Fibroblast of mammary gland (primary cell): ENCODE data around the gene UQCRH.
A peak's percentile ranks its signal among the peaks of the same experiment; 100 is the strongest.
"Not testable (repeated sequence)": the region's sequence is repeated elsewhere in the genome, so short reads cannot be mapped to it uniquely, and the experiment has no call there.

Source experiments
- DNase-seq: peaks from one replicate; pipeline ENCODE4 v3.0.0-alpha.2; 2010; ENCODE audit warnings: low read depth
- H3K4me3 ChIP-seq: 2 replicates; pipeline ENCODE4 v1.5.1; 2011; ENCODE audit warnings: low read depth, mild to moderate bottlenecking, low read length, moderate library complexity; ENCODE audit not compliant: control insufficient read depth
- CTCF ChIP-seq: conservative IDR thresholded peaks from 2 replicates; pipeline ENCODE4 v1.5.1; 2011; ENCODE audit warnings: low read depth, low read length, inconsistent platforms; ENCODE audit not compliant: control insufficient read depth, insufficient read depth

UQCRH gene

GRCh38 chr1:46325285-46326076, 22.0 kb downstream of the UQCRH start:
- H3K4me3 ChIP-seq, DNase-seq: not testable (repeated sequence)

- not testable (repeated sequence) for DNase-seq
Measured at GRCh38 chr1:46328182-46328581, 24.7 kb downstream of the UQCRH start.

DNA sequence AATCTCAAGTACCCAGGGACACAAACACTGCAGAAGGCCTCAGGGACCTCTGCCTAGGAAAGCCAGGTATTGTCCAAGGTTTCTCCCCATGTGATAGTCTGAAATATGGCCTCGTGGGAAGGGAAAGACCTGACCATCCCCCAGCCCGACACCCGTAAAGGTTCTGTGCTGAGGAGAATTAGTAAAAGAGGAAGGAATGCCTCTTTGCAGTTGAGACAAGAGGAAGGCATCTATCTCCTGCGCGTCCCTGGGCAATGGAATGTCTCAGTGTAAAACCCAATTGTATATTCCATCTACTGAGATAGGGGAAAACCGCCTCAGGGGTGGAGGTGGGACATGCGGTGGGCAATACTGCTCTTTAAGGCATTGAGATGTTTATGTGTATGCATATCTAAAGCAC, 26.3 kb downstream of the UQCRH start:
- DNase-seq, H3K4me3 ChIP-seq: not testable (repeated sequence)

More at GRCh38 chr1:46328182-46328581, 24.7 kb downstream of the UQCRH start:
- H3K4me3 ChIP-seq: not testable (repeated sequence)

GRCh38 chr1:46330381-46330780, 26.9 kb downstream of the UQCRH start:
- not testable (repeated sequence) for DNase-seq, H3K4me3 ChIP-seq

GRCh38 chr1:46331786-46332540, 28.5 kb downstream of the UQCRH start:
- DNase-seq, H3K4me3 ChIP-seq: not testable (repeated sequence)

GRCh38 chr1:46333300-46334029, 30.0 kb downstream of the UQCRH start:
- peak; percentile 33 for TF ChIP-seq CTCF
- no peak overlapping the region for H3K4me3 ChIP-seq
- peak; percentile 46 for DNase-seq

DNA sequence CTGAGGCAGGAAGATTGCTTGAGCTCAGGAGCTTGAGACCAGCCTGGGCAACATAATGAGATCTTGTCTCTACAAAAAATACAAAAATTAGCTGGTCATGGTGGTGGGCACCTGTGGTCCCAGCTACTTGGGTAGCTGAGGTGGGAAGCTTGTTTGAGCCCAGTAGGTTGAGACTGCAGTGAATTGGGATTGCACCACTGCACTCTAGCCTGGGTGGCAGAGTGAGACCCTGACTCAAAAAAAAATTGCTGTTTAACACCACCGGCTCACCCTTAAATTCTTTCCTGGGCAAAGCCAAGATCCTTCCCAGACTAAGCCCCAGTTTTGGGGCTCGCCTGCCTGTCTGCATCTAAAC, 30.5 kb downstream of the UQCRH start:
- no peak for TF ChIP-seq CTCF
- DNase-seq: no peak
- H3K4me3 ChIP-seq: no peak overlapping the region

GRCh38 chr1:46335081-46335480, 31.6 kb downstream of the UQCRH start:
- no peak for TF ChIP-seq CTCF
- DNase-seq: no peak
- no peak overlapping the region for H3K4me3 ChIP-seq

DNA sequence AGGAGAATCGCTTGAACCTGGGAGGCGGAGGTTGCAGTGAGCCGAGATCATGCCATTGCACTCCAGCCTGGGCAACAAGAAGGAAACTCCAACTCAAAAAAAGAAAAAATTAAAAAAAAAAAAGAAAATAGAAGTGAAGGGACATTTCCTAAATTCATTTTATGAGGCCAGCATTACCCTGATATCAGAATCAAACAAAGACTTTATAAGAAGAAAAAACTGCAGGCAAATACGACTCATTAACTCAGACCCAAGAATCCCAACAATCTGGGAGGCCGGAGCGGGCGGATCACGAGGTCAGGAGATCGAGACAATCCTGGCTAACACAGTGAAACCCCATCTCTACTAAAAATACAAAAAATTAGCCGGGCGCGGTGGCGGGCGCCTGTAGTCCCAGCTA, 33.9 kb downstream of the UQCRH start:
- H3K4me3 ChIP-seq, DNase-seq: not testable (repeated sequence)
